HG02852 (cell line): Measurements from ENCODE around the gene PLA2G6.
"Not testable (repeated sequence)": the region's sequence is repeated elsewhere in the genome, so short reads cannot be mapped to it uniquely, and the experiment has no call there.

Experiments
- ATAC-seq: cut with Tn5 transposase; IDR thresholded peaks from one replicate; pipeline ENCODE4 v1.9.1; 2021; ENCODE audit warnings: mild to moderate bottlenecking, moderate library complexity; ENCODE audit not compliant: unreplicated experiment

PLA2G6 gene

GRCh38 chr22:38191731-38192474, 10.3 kb upstream of the PLA2G6 start:
- ATAC-seq = no peak

GRCh38 chr22:38191055-38191454, 9.4 kb upstream of the PLA2G6 start:
- no peak for ATAC-seq

- no peak for ATAC-seq
These were observed 9.0 kb upstream of the PLA2G6 start for GRCh38 chr22:38190581-38190980.

- ATAC-seq = no peak
These were observed 7.5 kb upstream of the PLA2G6 start for GRCh38 chr22:38189104-38189503.

- no peak for ATAC-seq
These were observed 6.0 kb upstream of the PLA2G6 start for GRCh38 chr22:38187413-38188212.

- no peak for ATAC-seq
These were observed 4.8 kb upstream of the PLA2G6 start for GRCh38 chr22:38186429-38186828.

- ATAC-seq = no peak
These were observed 3.2 kb upstream of the PLA2G6 start for GRCh38 chr22:38184788-38185187.

GRCh38 chr22:38180841-38181452, 683 bp downstream of the PLA2G6 start:
- no peak for ATAC-seq

- ATAC-seq = not testable (repeated sequence)
These were observed 3.1 kb downstream of the PLA2G6 start for GRCh38 chr22:38178605-38178937.

GRCh38 chr22:38177926-38178604, 3.6 kb downstream of the PLA2G6 start:
- ATAC-seq = no peak

GRCh38 chr22:38177571-38177925, 4.1 kb downstream of the PLA2G6 start:
- ATAC-seq = not testable (repeated sequence)

GRCh38 chr22:38177044-38177443, 4.6 kb downstream of the PLA2G6 start:
- no peak for ATAC-seq

- ATAC-seq = no peak
These were observed 5.4 kb downstream of the PLA2G6 start for GRCh38 chr22:38176170-38176741.

GRCh38 chr22:38175206-38176118, 6.2 kb downstream of the PLA2G6 start:
- no peak for ATAC-seq

- no peak for ATAC-seq
These were observed 7.0 kb downstream of the PLA2G6 start for GRCh38 chr22:38174626-38175025.

- ATAC-seq = no peak
These were observed 8.1 kb downstream of the PLA2G6 start for GRCh38 chr22:38173641-38173906.

GRCh38 chr22:38172832-38173640, 8.6 kb downstream of the PLA2G6 start:
- no peak for ATAC-seq

- ATAC-seq = no peak
These were observed 9.5 kb downstream of the PLA2G6 start for GRCh38 chr22:38171927-38172831.
